GM18502 (cell line): ENCODE results near the gene KIAA1549.

Experiments used
- ATAC-seq: cut with Tn5 transposase; IDR thresholded peaks from one replicate; pipeline ENCODE4 v1.9.1; 2021; ENCODE audit warnings: mild to moderate bottlenecking; ENCODE audit not compliant: unreplicated experiment, poor library complexity

The KIAA1549 gene

GRCh38 chr7:138975343-138976104 is 5.7 kb downstream of the KIAA1549 start:
- no peak for ATAC-seq

GRCh38 chr7:138974675-138975292 is 6.4 kb downstream of the KIAA1549 start:
- ATAC-seq = no peak

GRCh38 chr7:138974103-138974502 is 7.1 kb downstream of the KIAA1549 start:
- ATAC-seq = no peak

DNA sequence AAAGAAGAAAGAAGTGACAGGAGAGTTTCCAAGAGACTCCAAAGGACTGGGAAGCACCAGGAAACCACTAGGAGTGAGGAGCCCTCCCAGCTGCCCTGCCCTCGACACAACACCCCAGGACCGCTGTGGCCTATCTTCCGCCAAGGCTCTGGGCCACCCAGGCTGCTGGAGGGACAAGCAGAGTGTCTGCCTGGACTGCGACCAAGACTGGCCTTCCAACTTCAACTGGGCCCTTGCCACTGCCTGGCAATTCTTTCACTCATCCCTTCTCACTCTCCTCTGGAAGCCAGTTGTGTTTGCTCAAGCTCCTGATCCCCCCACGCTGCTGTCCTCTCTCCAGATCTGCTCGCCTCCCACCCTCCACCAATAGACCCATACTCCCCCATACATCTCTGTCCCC is 10.2 kb downstream of the KIAA1549 start:
- no peak for ATAC-seq

DNA sequence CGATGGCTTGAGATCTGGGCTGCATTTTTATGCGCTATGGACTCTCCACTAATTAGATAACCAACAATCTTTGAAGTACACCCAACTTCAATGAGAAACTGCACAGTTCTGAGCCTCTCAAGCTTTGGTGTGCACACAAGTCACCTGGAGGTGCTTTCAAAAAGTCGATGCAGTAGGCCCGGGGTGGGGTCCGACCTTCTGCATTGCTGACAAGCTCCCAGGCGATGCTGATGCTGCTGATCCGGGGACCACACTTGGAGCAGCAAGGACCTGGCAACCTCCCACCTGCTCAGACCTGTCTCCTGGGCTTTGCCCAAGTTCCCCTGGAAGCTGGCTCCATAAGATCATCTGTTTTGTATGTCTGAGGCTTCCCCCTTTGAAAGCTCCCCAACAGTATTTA is 10.7 kb downstream of the KIAA1549 start:
- no peak for ATAC-seq

DNA sequence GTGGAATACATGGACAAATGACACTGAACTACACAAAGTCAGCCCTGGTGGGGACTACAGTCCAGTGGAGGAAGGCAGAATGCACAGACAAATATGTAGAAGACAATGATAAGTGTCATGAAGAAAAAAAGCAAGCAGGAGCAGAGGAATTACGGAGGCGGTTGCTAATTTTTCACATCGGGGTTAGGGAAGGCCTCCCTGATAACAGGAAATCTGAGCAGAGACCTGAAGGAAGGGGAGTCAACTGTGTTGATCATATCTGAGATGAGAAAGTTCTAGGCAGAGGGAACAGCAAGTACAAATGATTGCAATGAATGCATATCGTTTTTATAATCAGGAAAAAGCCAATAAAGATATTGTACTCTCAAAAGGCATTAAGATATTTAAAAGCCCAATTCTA is 14.0 kb downstream of the KIAA1549 start:
- ATAC-seq = no peak

DNA sequence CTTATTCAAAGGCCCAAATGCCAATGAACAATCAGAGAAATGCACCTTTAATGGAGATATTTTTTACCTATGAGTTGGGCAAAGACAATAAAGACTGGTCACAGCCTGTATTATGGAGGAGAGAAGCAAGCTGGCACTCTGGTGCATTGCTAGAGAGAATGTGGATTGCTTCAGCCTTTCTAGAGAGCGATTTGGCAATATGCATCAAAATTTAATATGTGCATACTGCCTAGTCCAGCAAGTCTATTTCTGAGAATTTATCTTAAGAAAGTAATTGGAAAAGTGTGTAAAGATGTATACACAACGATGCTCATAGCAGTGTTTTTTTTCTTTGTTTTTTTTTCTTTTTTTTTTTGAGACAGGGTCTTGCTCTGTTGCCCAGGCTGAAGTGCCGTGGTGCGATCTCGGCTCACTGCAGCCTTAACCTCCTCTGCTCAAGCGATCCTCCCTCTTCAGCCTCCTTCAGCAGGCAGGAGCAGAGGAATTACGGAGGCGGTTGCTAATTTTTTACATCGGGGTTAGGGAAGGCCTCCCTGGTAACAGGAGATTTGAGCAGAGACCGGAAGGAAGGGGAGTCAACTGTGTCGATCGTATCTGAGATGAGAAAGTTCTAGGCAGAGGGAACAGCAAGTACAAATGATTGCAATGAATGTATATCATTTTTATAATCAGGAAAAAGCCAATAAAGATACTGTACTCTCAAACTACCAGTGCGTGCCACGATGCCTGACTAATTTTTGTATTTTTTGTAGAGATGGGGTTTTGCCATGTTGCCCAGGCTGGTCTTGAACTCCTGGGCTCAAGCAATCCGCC is 16.4 kb downstream of the KIAA1549 start:
- ATAC-seq = no peak

DNA sequence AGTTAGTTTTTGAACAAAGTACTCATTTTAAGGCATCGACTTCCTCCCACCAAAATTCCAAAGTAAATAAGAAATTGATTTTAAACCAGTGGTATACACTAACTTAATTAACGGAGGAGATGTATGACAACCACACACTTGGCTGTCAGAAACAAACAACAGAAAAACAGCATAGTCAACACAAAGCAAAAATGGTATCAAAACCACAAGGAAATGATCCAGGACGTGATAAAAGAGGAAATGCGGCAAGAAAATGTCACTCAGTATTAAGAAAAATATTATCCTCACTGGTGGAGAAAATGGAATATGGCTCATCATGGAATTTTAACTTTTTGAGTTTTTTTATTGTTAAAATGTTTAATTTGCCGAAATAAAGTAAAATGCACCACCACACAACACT is 17.5 kb downstream of the KIAA1549 start:
- no peak for ATAC-seq

DNA sequence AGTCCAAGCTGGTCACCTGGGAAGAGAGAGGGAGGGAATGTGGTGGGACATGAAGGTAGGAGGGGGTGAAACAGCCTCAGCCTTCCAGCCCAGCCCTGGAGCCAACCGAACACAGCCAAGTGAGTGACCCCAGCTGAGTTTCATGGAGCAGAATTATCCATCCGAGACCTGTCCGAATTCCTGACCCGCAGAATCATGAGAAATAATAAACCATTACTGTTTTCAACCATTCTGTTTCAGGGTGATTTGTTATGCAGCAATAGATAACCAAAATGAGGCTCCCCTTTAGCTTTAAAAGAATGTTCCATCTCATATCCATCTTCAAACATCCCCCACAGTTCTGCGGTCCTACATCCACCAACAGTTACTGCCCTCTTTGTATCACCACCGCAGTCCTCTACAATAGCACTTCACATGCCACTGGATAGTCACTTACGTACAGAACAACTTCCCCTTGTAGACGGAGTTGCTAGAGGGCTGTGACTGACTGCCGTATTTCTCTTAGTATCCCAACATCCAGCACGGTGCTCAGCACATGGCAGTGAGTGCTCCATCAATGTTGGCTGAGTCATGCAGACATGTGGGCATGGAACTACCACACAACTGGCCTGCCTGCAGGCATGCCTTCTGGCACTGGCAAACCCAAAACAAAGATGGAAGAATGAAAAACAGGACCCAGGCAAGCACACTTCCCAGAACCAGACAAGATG is 18.5 kb downstream of the KIAA1549 start:
- no peak for ATAC-seq

DNA sequence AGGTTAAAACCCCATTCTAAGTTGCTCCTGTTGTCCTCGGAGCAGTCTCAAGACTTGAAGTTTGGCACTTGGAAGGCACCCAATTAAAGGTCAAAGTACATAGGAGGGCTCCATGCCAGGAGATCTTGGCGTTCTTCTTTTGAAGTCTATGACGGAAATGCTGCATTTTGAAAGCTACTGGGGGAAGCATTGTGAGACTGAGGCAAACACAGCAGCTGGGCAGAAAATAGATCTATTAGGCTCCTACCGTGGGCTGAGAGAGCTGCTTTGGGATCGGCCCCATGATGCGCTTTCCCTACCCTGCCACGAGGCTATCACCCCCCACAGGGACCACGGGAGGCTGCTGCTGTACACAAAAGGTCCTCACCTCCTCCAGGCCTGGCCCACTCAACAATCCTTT is 20.0 kb downstream of the KIAA1549 start:
- no peak for ATAC-seq

- ATAC-seq = no peak
Measured at GRCh38 chr7:138958391-138958956, 22.7 kb downstream of the KIAA1549 start.

GRCh38 chr7:138957753-138958390 is 23.3 kb downstream of the KIAA1549 start:
- no peak for ATAC-seq

DNA sequence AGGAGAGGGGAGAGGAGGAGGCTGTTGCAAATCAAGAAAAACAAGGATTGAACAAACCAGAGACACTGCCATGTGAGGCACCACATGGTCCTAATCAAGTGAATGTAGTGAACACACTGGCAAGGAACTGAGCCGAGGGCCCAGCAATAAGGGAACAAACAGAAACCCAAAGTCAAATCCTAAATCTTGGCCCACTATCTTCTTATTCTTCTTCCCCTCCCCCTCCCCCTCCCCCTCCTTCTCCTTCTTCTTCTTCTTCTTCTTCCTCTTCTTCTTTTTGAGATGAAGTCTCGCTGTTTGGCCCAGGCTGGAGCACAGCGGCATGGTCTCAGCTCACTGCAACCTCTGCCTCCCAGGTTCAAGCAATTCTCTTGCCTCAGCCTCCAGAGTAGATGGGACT is 24.0 kb downstream of the KIAA1549 start:
- no peak for ATAC-seq

- no peak for ATAC-seq
Measured at GRCh38 chr7:138954545-138955475, 26.4 kb downstream of the KIAA1549 start.

DNA sequence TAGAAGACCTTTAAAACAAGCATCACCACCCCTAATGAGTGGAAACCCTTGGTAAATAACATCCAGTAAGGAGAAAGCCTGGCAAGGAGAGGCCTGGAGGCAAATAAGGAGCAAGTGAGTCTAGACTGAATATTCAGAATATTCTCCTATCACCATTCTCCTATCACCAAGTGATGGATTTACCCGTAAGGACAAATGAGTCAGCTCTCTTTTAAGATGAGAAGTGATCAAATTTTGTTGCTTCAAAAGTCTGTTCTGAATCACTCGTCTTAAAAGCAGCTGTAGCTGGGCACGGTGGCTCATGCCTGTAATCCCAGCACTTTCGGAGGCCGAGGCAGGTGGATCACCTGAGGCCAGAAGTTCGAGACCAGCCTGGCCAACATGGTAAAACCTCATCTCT is 28.4 kb downstream of the KIAA1549 start:
- no peak for ATAC-seq

GRCh38 chr7:138951953-138952352 is 29.2 kb downstream of the KIAA1549 start:
- ATAC-seq = no peak

- no peak for ATAC-seq
Measured at GRCh38 chr7:138949421-138950088, 31.6 kb downstream of the KIAA1549 start.

- ATAC-seq = no peak
Measured at GRCh38 chr7:138948403-138948802, 32.8 kb downstream of the KIAA1549 start.
